GM19238 (cell line): Measurements from ENCODE around the gene RWDD1.

Experiments used
- DNase-seq: peaks from one replicate; pipeline ENCODE4 v3.0.0; 2011; ENCODE audit warnings: low spot score; ENCODE audit not compliant: insufficient read length

RWDD1 gene

GRCh38 chr6:116570856-116571682 lies at the start of gene RWDD1:
Gene RWDD1 (plus strand): TSS chr6:116571504. CDS start chr6:116571583, 79 bp downstream.
- DNase-seq: peak; percentile 92

GRCh38 chr6:116522896-116523295 lies 48.4 kb upstream of the RWDD1 start:
- DNase-seq: no peak

GRCh38 chr6:116524236-116524635 lies 47.1 kb upstream of the RWDD1 start:
- no peak for DNase-seq

- DNase-seq: no peak
Observed at GRCh38 chr6:116528133-116528532, 43.2 kb upstream of the RWDD1 start.

DNA sequence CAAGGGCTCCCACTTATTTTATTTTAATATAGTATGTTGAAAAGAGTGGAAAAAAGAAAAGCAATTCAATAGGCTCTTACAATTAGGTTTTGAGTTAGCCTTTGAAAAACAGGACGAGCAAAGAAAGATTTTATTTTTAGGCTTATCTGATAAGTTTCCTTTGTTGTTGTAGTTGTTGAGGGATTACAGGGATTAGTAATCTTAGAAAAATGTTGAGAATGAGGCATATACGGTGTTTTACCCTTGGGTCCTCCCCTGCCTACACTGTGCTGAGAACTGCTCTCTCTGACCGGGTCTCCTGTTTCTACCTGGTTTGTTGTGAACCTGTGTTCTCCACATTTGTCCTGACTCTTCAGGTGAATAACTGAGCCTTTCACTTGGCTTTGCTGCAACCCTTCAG lies 42.5 kb upstream of the RWDD1 start:
- DNase-seq: no peak

DNA sequence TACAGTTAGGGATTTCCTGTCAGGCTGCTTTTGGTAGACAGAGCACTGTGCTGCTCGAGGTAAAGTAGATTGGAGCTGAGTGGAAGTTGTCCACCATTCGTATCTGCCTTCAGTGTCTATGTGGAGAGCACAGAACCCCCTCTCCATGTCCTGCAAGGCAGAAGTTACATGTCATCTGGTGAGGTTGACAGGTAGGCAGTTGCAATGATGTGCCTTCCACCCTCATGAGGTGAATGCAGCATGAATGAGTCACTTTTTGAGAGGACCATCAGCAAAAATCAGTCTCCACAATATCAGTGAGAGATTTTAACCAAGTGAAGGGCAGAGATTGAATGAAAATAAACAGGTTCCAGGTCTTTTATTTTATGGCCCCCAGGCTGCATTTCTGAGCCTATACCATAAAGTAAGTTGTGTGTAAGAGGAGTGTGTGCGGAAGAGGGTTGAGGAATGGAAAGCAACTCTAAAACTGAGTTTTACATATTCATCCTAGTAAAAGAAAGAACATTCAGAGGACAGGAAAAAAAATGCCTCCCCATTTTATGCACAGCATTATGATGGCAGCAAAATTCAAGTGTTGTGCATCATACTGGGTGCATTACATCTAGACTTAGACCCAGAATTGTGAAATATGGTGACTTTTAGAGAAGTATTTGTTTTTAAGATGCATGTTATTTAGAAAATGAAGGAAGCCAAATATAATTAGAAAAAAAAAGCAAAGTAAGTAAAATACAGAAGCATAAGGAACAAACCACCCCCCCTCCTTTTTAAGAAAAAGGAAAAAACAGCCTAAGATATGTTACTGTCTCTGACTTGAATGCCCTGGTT lies 41.6 kb upstream of the RWDD1 start:
- no peak for DNase-seq

GRCh38 chr6:116530436-116530835 lies 40.9 kb upstream of the RWDD1 start:
- DNase-seq: no peak

DNA sequence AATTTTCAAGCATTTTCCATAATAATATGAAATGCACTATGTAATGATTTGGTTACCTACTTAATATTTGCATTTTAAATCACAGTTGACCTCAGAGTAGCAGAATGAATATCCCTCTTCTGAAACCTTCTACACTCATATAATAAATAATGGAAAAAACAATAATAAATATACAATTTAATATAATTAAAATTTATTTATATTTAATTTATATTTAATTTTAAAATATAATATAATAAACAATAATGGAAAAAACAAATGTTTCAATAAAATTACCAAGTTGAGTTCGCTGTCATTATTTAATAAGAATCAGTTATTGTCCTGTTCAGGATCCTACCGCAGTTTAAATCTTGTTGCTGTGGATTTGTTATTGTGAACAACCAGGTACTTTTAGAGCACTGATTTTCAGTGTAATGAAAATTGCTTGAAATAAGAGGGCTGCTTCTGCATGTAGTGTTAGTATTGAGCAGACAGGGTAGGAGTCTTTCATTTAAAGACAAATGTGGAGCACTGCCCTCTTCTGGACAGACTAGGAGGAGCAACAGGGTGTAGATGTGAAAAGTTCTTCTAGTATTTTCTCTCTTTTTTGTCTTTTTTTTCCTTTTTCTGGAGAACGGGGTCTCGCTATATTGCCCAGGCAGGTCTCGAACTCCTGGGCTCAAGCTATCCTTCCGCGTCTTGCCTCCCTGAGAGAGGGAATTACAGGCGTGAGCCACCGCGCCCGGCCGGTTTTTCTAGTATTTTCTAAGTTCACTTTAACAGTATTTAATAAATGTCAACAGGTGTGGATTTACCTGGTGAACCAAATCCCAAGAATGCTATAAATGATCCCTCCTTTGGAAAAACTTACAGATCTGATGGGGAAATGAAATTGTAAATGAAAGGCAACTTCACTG lies 39.4 kb upstream of the RWDD1 start:
- DNase-seq: peak; percentile 24

- no peak for DNase-seq
Observed at GRCh38 chr6:116533233-116533957, 37.9 kb upstream of the RWDD1 start.

DNA sequence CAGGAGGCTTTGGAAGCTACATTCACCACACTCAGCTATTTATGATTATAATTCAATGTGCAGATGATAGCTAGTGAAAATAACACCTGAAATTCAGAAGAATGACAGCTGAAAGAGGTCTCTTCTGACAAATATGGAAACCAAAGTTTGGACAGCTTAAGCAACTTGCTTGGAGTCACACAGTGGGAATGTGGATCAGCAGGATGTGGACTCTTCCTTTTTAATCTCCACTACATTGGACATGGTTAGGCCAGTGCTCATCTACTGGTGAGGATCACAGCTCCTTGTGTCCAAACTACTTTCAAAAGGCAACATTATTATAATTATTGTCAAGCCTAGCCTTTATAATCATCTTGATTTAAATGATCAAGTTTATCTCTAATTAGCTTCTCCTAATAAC lies 36.2 kb upstream of the RWDD1 start:
- DNase-seq: no peak

GRCh38 chr6:116536216-116536621 lies 35.1 kb upstream of the RWDD1 start:
- DNase-seq: peak; percentile 7

GRCh38 chr6:116542426-116542825 lies 28.9 kb upstream of the RWDD1 start:
- no peak for DNase-seq

- no peak for DNase-seq
Observed at GRCh38 chr6:116543149-116543548, 28.2 kb upstream of the RWDD1 start.

DNA sequence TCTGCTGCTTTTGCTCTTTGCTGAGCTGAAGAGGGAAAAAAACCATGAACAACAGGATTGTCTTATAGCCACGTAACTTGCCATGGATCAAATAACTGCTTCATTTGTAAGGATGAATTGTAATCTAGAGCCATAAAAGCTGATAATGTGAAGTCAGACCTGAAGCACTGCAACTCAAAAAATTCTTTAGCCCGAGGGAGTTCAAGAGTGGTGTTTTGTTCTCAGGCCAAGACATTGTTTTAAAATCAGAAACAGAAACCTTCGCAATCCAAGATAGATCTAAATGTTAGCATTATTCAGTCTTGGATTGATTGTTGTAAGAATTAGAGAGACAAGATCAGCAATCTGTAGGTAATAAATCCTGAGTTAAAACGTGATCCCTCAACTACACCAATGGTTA lies 25.7 kb upstream of the RWDD1 start, which contains the start of gene TRAPPC3L:
TRAPPC3L (minus strand) TSS at position 34 of the 400 bp plus-strand sequence. CDS start 170 bp downstream, outside the sequence.
- no peak for DNase-seq

GRCh38 chr6:116547358-116547757 lies 23.9 kb upstream of the RWDD1 start:
- no peak for DNase-seq

DNA sequence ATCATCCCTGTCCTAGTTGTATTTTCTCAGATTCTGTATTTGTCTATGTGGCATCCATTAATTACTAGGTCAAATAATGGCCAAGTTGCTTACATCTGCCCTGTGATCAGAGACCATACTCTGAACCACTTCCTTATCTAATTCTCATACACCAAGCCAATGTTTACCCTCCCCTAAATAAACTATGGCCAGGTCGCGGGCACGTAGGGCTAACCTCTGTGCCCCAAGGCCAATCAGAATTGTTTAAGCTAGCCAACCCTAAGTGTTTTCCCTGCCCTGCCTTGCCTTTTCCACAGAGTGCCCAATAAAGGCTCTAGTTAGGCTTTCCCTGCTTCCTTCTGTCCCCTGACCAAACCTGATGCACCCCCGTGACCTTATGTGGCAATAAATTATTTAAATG lies 20.5 kb upstream of the RWDD1 start:
- no peak for DNase-seq

DNA sequence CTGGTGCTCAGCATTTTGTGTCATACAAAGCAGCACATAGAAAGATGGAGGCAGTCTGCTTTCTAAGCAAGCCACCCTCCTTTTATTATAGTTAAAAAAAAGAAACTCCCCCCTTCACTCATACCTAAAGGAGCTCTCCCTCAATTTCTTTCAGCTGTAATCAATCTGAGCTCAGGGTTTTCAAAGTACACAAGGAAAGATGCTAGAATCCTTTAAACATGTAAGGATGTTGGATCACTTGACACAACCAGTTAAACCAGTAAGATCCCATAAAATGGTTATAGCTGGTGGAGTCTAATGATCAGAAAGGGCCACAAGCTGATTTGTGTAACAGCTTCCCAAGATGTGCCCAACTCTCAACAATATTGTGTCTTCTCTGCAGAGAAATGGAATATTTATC lies 17.9 kb upstream of the RWDD1 start, which contains the start of gene CALHM4:
CALHM4 (plus strand) TSS at position 301 of the 400 bp plus-strand sequence; CDS start at position 344, 43 bp downstream.
- no peak for DNase-seq

DNA sequence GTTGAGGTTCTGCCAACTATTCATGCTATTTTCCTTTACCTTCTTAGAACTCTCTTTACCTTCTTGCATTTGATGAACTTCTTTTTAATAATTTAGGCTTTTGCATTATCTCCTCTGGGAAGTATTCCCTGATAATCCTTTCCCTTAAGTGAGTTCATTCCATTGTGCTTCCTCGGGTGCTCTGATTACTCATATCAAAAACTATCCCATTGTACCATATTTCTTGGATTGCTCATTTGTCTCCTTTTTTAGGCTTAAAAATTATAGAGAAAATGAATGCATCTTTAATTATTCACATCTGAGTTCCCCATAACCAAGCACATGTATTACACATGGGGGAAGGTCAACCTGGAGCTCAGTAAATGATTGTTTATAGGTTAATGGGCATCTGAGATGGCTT lies 15.2 kb upstream of the RWDD1 start:
- no peak for DNase-seq

DNA sequence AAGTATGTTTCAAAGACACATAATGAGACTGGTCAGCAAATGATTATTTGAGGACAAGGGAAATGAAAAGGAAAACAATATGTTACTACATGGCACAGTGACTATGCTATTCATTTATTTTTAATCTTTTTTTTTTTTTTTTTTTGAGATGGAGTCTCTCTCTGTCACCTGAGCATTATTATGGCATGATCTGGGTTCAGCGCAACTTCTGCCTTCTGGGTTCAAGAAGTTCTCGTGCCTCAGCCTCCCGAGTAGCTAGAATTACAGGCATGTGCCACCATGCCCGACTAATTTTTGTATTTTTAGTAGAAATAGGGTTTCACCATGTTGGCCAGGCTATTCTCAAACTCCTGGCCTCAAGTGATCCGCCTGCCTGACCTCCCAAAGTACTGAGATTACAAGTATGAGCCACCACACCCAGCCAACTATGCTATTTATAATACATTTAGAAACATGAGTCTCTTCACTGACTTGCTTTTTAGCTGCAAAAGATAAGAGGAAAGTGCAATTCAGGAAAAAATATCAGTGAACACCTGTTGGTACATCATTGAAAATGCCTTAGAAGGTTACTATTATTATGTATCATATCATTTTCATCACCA lies 14.4 kb upstream of the RWDD1 start:
- no peak for DNase-seq

DNA sequence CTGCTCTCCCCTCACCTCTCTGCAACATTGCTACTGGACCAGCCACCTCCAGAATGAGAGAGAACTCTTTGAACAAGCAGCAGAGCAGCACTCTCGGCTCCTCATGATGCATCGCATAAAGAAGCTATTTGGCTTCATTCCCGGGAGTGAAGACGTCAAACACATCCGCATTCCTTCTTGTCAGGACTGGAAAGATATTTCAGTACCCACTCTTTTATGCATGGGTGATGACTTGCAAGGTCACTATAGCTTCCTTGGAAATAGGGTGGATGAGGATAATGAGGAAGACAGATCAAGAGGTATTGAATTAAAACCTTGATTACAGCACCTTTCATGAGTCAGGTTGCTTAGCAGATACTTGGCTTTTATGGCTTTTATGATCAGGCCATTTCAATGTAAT lies 13.4 kb upstream of the RWDD1 start:
- no peak for DNase-seq
